Small intestine (tissue), 7 donors: ENCODE results near the gene HS6ST2. TPM values are rescaled to one million over a fixed set of nuclear protein-coding genes. Genes with fewer than 3 reads are reported as not detected.

Experiments used
- DNase-seq, 2 donors: peaks; one replicate each; pipeline versions ENCODE4 v3.0.0 to v3.0.0-alpha.2; 2013
- FAIRE-seq: peaks from 2 replicates; lab custom pipeline; 2012; peaks lifted over from hg19 to GRCh38; lab: Jason Lieb, UNC
- H3K27ac ChIP-seq, 3 donors: one replicate each; pipeline ENCODE4 v1.5.1; 2013; ENCODE audit warnings: low read length in 2 of 3, mild to moderate bottlenecking in 2 of 3, control low read depth in 1 of 3, inconsistent platforms in 1 of 3, low read depth in 1 of 3, moderate library complexity in 1 of 3
- H3K27me3 ChIP-seq, 3 donors: one replicate each; pipeline ENCODE4 v1.6.1; 2013; ENCODE audit warnings: low read length in 3 of 3, inconsistent platforms in 1 of 3; ENCODE audit not compliant: control insufficient read depth in 3 of 3, insufficient read depth in 3 of 3
- H3K36me3 ChIP-seq, 3 donors: one replicate each; pipeline ENCODE4 v1.6.1; 2013; ENCODE audit warnings: low read length in 3 of 3, inconsistent platforms in 1 of 3, low read depth in 1 of 3, mild to moderate bottlenecking in 1 of 3, moderate library complexity in 1 of 3; ENCODE audit not compliant: control insufficient read depth in 3 of 3, insufficient read depth in 2 of 3
- H3K4me1 ChIP-seq, 3 donors: one replicate each; pipeline ENCODE4 v1.6.1; 2013; ENCODE audit warnings: low read length in 2 of 3, inconsistent platforms in 1 of 3, low read depth in 1 of 3, mild to moderate bottlenecking in 1 of 3, moderate library complexity in 1 of 3; ENCODE audit not compliant: control insufficient read depth in 3 of 3, insufficient read depth in 2 of 3
- H3K4me3 ChIP-seq, 3 donors: one replicate each; pipeline ENCODE4 v1.5.1; 2013; ENCODE audit warnings: low read length in 3 of 3, control low read depth in 1 of 3, inconsistent platforms in 1 of 3, low read depth in 1 of 3, mild to moderate bottlenecking in 1 of 3, moderate library complexity in 1 of 3
- H3K9me3 ChIP-seq, 2 donors: one replicate each; pipeline ENCODE4 v1.6.1; 2013; ENCODE audit warnings: low read depth in 1 of 2, low read length in 1 of 2; ENCODE audit not compliant: control insufficient read depth in 2 of 2, insufficient read depth in 1 of 2
- WGBS, 3 donors: extraction: QIAGEN DNeasy Blood & Tissue Kit; methylation state at CpG; one replicate each; pipeline ENCODE4 v1.1.7; 2013; 5-methylcytosine and 5-hydroxymethylcytosine counted together
- polyA plus RNA-seq, 4 donors: library from polyadenylated mRNA; stranded (reverse) in 3 of 4; unstranded in 1 of 4; fragments of 200-250 nt in 3 of 4; fragments of 120-200 nt in 1 of 4; gene quantifications; one replicate each; pipeline versions ENCODE4 v1.2.1 to v1.2.3, GENCODE V29; 2013
- donor health status: healthy with polysubstance abuse.
- donor health status: control.
- donor health status: control.
- donor health status: Bipolar disorder and iron deficiency.
- donor health status: healthy.

Gene HS6ST2
- polyA plus RNA-seq, 4 donors, result 0.12 to 0.55 TPM; not detected in 2

GRCh38 chrX:132592880-132593279 is 365.5 kb downstream of the HS6ST2 start:
- DNase-seq (no peak), FAIRE-seq (no peak)
- no peak overlapping the region for H3K4me3 ChIP-seq
- no peaks in the 10 kb centered on the region for H3K27me3 ChIP-seq
- WGBS, 3 donors, result 11 to 42% (median 22%) methylated on average over 2 of the region's 2 CpGs
- no peaks in the 10 kb centered on the region for H3K36me3 ChIP-seq
- H3K27ac ChIP-seq, result no peak overlapping the region
- H3K4me1 ChIP-seq, result peaks cover 0 to 3% (median 0%) of the 10 kb centered on the region in 3 donors
- H3K9me3 ChIP-seq, result no peaks in the 10 kb centered on the region

DNA sequence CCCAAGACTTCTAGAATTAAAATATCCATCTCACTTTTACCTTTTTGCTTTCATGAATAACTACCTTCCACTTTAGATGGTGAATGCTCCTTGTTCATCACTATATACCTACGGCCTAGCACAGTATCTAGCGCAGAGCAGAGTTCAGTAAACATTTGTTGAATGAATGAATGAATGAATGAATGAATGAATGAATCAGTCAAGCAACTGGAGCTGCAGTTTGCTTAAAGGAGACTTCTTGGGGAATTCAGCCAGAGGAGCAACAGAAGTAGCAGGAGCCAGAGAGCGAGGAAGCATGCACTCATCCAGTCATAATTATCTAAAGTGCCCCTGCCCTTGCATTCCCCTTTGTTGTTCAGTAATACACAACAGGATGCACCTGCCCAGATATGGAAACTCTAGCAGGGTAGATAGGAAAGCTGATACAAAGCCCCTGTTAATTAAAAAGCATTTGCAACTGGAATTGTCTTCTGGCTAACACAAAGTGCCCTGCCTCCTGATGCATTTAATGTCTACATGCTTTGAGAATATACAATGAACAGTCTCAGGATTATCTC is 366.6 kb downstream of the HS6ST2 start:
- DNase-seq (no peak), FAIRE-seq (no peak)
- Histone ChIP-seq H3K27ac (no peak overlapping the region), H3K9me3 (no peaks in the 10 kb centered on the region), H3K27me3 (no peaks in the 10 kb centered on the region), H3K4me3 (no peak overlapping the region), H3K36me3 (no peaks in the 10 kb centered on the region), H3K4me1 (peaks cover 0 to 3% (median 0%) of the 10 kb centered on the region in 3 donors)
- 86 to 94% (median 93%) methylated on average over 3 of the region's 3 CpGs for WGBS, 3 donors

DNA sequence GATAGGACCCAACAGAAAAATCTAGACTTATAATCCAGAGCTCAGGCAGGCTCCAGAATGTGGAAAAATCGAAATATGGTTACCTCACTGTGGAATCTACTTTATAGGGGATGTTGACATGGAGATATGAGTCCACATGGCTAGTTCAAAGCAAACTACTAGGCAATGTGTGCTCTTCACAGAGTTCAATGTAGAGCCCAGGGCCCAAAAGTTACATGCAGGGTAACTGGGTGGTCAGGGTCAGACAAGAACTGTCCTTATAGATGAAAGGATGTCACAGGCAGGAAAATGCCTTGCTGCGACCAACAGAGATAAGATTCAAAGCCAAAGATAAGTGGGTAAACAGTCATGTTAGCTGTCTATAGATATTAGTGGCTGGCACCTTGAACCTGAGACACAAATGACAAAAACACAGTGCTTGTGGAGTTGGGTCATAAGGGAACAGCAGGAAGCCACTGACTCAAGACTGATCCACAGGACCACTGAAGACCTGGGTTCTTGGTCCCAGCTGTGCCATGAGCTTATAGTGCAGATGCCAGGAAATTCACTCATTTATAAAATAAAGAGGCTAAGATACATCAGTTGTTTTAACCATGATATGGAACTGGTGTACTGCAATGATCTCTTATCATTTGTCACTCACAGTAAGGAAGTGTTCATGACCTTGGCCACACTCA is 367.9 kb downstream of the HS6ST2 start:
- Histone ChIP-seq H3K27me3 (no peaks in the 10 kb centered on the region), H3K27ac (no peak overlapping the region), H3K4me1 (peaks cover 0 to 3% (median 0%) of the 10 kb centered on the region in 3 donors), H3K4me3 (no peak overlapping the region), H3K9me3 (no peaks in the 10 kb centered on the region), H3K36me3 (no peaks in the 10 kb centered on the region)
- 26 to 59% (median 41%) methylated on average over 2 of the region's 2 CpGs for WGBS, 3 donors
- no peak for DNase-seq
- FAIRE-seq, result no peak

- H3K9me3 ChIP-seq, result no peaks in the 10 kb centered on the region
- H3K4me3 ChIP-seq, result no peak overlapping the region
- H3K36me3 ChIP-seq, result no peaks in the 10 kb centered on the region
- FAIRE-seq (no peak), DNase-seq (no peak)
- 91 to 99% (median 96%) methylated on average over 4 of the region's 4 CpGs for WGBS, 3 donors
- no peak overlapping the region for H3K27ac ChIP-seq
- no peaks in the 10 kb centered on the region for H3K4me1 ChIP-seq
- H3K27me3 ChIP-seq, result no peaks in the 10 kb centered on the region
These were observed 373.5 kb downstream of the HS6ST2 start for GRCh38 chrX:132584936-132585335.

DNA sequence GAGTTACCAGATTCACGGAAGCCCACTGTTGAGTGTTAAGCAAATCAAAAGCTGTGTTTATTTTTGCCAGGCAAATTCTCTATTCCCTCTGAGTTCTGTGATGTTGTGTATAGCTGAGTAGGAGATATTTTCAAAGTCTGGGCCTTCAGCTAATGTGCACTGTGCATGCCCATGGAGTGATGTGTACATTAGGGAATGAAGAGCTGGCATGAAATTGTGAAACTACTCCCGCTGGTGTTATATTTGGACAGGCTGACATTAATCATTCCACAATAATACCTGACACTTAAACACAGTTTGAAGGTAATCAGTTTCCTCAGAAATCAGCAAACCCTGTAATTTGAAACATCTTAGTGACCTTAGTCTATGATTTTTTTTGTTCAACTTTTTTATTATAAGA is 381.5 kb downstream of the HS6ST2 start:
- Histone ChIP-seq H3K9me3 (no peaks in the 10 kb centered on the region), H3K36me3 (no peaks in the 10 kb centered on the region), H3K4me1 (no peaks in the 10 kb centered on the region), H3K27me3 (no peaks in the 10 kb centered on the region), H3K27ac (no peak overlapping the region), H3K4me3 (no peak overlapping the region)
- FAIRE-seq (no peak), DNase-seq (no peak)
- 48 to 60% (median 53%) methylated on average over 2 of the region's 2 CpGs for WGBS, 3 donors

Other genes starting within 250 kb of the HS6ST2 start
- not detected for gene USP26, start 138.5 kb upstream of the HS6ST2 start, polyA plus RNA-seq